ENCODE data around the gene FOXK2. TPM values are rescaled to one million over a fixed set of nuclear protein-coding genes. Genes with fewer than 3 reads are reported as not detected.

FOXK2 gene
- total RNA-seq, 1 donor from 2014 or later: 49.5 TPM

GRCh38 chr17:82487910-82488309 is 31.6 kb upstream of the FOXK2 start:
- TF ChIP-seq, protein P1, sequence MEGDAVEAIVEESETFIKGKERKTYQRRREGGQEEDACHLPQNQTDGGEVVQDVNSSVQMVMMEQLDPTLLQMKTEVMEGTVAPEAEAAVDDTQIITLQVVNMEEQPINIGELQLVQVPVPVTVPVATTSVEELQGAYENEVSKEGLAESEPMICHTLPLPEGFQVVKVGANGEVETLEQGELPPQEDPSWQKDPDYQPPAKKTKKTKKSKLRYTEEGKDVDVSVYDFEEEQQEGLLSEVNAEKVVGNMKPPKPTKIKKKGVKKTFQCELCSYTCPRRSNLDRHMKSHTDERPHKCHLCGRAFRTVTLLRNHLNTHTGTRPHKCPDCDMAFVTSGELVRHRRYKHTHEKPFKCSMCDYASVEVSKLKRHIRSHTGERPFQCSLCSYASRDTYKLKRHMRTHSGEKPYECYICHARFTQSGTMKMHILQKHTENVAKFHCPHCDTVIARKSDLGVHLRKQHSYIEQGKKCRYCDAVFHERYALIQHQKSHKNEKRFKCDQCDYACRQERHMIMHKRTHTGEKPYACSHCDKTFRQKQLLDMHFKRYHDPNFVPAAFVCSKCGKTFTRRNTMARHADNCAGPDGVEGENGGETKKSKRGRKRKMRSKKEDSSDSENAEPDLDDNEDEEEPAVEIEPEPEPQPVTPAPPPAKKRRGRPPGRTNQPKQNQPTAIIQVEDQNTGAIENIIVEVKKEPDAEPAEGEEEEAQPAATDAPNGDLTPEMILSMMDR (IDR thresholded peaks at IDR 0.05): no peak
- DNase-seq (ENCODE audit: low spot score): no peak
- H3K4me1 Mint-ChIP-seq (ENCODE audit: low read depth): peaks cover 6% of the 10 kb centered on the region
- H3K9me3 Mint-ChIP-seq (ENCODE audit: low read depth): no peaks in the 10 kb centered on the region
- no peak overlapping the region for H3K4me3 Mint-ChIP-seq (ENCODE audit: unreplicated experiment)
- no peak overlapping the region for H3K27ac Mint-ChIP-seq (ENCODE audit: unreplicated experiment)
- H3K36me3 Mint-ChIP-seq (ENCODE audit: low read depth): peaks cover 32% of the 10 kb centered on the region
- H3K27me3 Mint-ChIP-seq (ENCODE audit: low read depth): no peaks in the 10 kb centered on the region

- no peaks in the 10 kb centered on the region for H3K9me3 Mint-ChIP-seq (ENCODE audit: low read depth)
- H3K27ac Mint-ChIP-seq (ENCODE audit: unreplicated experiment): peak overlapping the region; percentile 12
- no peaks in the 10 kb centered on the region for H3K27me3 Mint-ChIP-seq (ENCODE audit: low read depth)
- no peak for DNase-seq (ENCODE audit: low spot score)
- H3K4me3 Mint-ChIP-seq (ENCODE audit: unreplicated experiment): no peak overlapping the region
- TF ChIP-seq, protein P1 (IDR thresholded peaks at IDR 0.05): no peak
- peaks cover 17% of the 10 kb centered on the region for H3K4me1 Mint-ChIP-seq (ENCODE audit: low read depth)
- peaks cover 26% of the 10 kb centered on the region for H3K36me3 Mint-ChIP-seq (ENCODE audit: low read depth)
These were observed 30.4 kb upstream of the FOXK2 start for GRCh38 chr17:82489117-82489516.

GRCh38 chr17:82489851-82490511 is 29.6 kb upstream of the FOXK2 start:
- Mint-ChIP-seq H3K27me3 (ENCODE audit: low read depth) (no peaks in the 10 kb centered on the region), H3K4me3 (ENCODE audit: unreplicated experiment) (no peak overlapping the region), H3K36me3 (ENCODE audit: low read depth) (peaks cover 22% of the 10 kb centered on the region), H3K27ac (ENCODE audit: unreplicated experiment) (no peak overlapping the region), H3K4me1 (ENCODE audit: low read depth) (peaks cover 21% of the 10 kb centered on the region), H3K9me3 (ENCODE audit: low read depth) (no peaks in the 10 kb centered on the region)
- DNase-seq (ENCODE audit: low spot score): no peak
- TF ChIP-seq, protein P1 (IDR thresholded peaks at IDR 0.05): no peak

DNA sequence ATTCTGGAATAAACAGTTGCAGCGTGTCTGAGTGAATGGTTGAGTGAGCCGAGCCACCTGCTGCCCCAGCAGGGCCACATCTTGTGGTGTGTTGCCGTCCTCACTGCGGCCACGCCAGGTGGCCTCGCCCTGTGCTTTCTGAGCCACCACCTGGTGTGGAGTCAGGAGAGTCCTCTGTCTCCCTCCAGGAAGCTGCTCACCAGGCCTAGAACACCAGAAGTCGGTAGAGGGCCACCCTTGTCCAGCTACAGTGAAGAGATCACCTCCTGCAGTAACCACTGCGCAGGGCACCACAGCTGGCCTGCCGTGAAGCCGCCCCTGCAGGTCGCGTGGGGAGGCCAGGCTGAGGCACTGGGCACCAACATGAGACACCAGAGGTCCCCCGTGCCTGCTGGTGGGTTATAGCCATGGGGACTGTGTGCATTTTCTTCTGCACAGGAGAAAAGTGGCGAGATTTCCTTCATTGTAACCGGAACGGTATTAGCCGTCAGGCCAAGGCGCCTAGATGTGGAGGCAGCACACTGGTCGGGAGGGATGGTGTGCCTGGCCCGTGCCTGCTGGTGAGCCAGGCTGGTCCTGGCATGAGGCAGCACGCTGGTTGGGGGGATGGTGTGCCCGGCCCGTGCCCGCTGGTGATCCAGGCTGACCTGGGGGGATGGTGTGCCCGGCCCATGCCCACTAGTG is 28.9 kb upstream of the FOXK2 start:
- DNase-seq (ENCODE audit: low spot score): no peak
- Mint-ChIP-seq H3K4me3 (ENCODE audit: unreplicated experiment) (no peak overlapping the region), H3K9me3 (ENCODE audit: low read depth) (no peaks in the 10 kb centered on the region), H3K27ac (ENCODE audit: unreplicated experiment) (no peak overlapping the region), H3K36me3 (ENCODE audit: low read depth) (peaks cover 17% of the 10 kb centered on the region), H3K27me3 (ENCODE audit: low read depth) (no peaks in the 10 kb centered on the region), H3K4me1 (ENCODE audit: low read depth) (peaks cover 21% of the 10 kb centered on the region)
- TF ChIP-seq, protein P1 (IDR thresholded peaks at IDR 0.05): no peak

GRCh38 chr17:82491196-82491530 is 28.4 kb upstream of the FOXK2 start:
- TF ChIP-seq, protein P1 (IDR thresholded peaks at IDR 0.05): no peak
- no peaks in the 10 kb centered on the region for H3K27me3 Mint-ChIP-seq (ENCODE audit: low read depth)
- DNase-seq (ENCODE audit: low spot score): no peak
- H3K27ac Mint-ChIP-seq (ENCODE audit: unreplicated experiment): no peak overlapping the region
- no peaks in the 10 kb centered on the region for H3K9me3 Mint-ChIP-seq (ENCODE audit: low read depth)
- H3K4me3 Mint-ChIP-seq (ENCODE audit: unreplicated experiment): no peak overlapping the region
- H3K36me3 Mint-ChIP-seq (ENCODE audit: low read depth): peaks cover 16% of the 10 kb centered on the region
- peaks cover 21% of the 10 kb centered on the region for H3K4me1 Mint-ChIP-seq (ENCODE audit: low read depth)
